SK-N-SH (cell line): Measurements from ENCODE around the gene SMIM28. TPM values are rescaled to one million over a fixed set of nuclear protein-coding genes. Genes with fewer than 3 reads are reported as not detected.

Source experiments
- CTCF ChIA-PET: fragments of 300-600, 350-600 bp; formaldehyde crosslinking; extraction: SDS; loops from one replicate; lab custom pipeline; 2021; lab: Yijun Ruan, JAX
- POLR2A ChIA-PET: fragments of 350-600 bp; sonication (Branson Sonifier 250); formaldehyde crosslinking; extraction: SDS; loops from one replicate; lab custom pipeline; 2020; ENCODE audit warnings: antibody characterized with exemption, inconsistent platforms; lab: Yijun Ruan, JAX
- DNase-seq: peaks from one replicate; pipeline ENCODE4 v3.0.0; 2012
- H2AFZ ChIP-seq: fragments of 200-600 bp; sonication (generic); 2 replicates; pipeline ENCODE4 v1.8.1; 2016; ENCODE audit warnings: antibody characterized with exemption, mild to moderate bottlenecking, low read depth
- H3F3A ChIP-seq: fragments of 200-600 bp; sonication (generic); replicated peaks from 2 replicates; pipeline ENCODE3; 2016; ENCODE audit warnings: antibody characterized with exemption, mild to moderate bottlenecking; ENCODE audit not compliant: insufficient read depth
- H3K27ac ChIP-seq, 2 experiments: fragments of 200-500 bp in 1 of 2; fragments of 200-600 bp in 1 of 2; sonication (Bioruptor generic) in 1 of 2; sonication (generic), shearing (Covaris generic) in 1 of 2; 2 replicates each; pipeline versions ENCODE4 v1.5.1 to v1.6.1; 2014 to 2016; ENCODE audit warnings: low read depth in 2 of 2, inconsistent platforms in 1 of 2, low read length in 1 of 2, mild to moderate bottlenecking in 1 of 2, mixed read lengths in 1 of 2
- H3K27me3 ChIP-seq: fragments of 200-600 bp; sonication (generic), shearing (Covaris generic); 2 replicates; pipeline ENCODE4 v1.6.1; 2016; ENCODE audit warnings: mixed run types; ENCODE audit not compliant: insufficient read depth
- H3K36me3 ChIP-seq, 2 experiments: fragments of 200-500 bp in 1 of 2; fragments of 200-600 bp in 1 of 2; sonication (Bioruptor generic) in 1 of 2; sonication (generic) in 1 of 2; replicated peaks in 1 of 2; 2 replicates each; pipeline versions ENCODE3 to v1.5.1; 2014 to 2016; ENCODE audit warnings: low read length in 1 of 2, mild to moderate bottlenecking in 1 of 2; ENCODE audit not compliant: insufficient read depth in 2 of 2, control insufficient read depth in 1 of 2
- H3K4me1 ChIP-seq, 2 experiments: fragments of 200-500 bp in 1 of 2; fragments of 200-600 bp in 1 of 2; sonication (Bioruptor generic) in 1 of 2; sonication (generic), shearing (Covaris generic) in 1 of 2; 2 replicates each; pipeline versions ENCODE4 v1.5.1 to v1.6.1; 2014 to 2016; ENCODE audit warnings: low read depth in 1 of 2, low read length in 1 of 2, mixed run types in 1 of 2; ENCODE audit not compliant: insufficient read depth in 2 of 2, control insufficient read depth in 1 of 2
- H3K4me2 ChIP-seq: fragments of 200-600 bp; sonication (generic), shearing (Covaris generic); 2 replicates; pipeline ENCODE4 v1.6.1; 2017; ENCODE audit warnings: mixed run types
- H3K4me3 ChIP-seq, 2 experiments: fragments of 200-500 bp in 1 of 2; fragments of 200-600 bp in 1 of 2; sonication (Bioruptor generic) in 1 of 2; sonication (generic), shearing (Covaris generic) in 1 of 2; 2 replicates each; pipeline versions ENCODE4 v1.5.1 to v1.8.1; 2014 to 2016; ENCODE audit warnings: low read depth in 2 of 2, inconsistent platforms in 1 of 2, low read length in 1 of 2, mild to moderate bottlenecking in 1 of 2, mixed read lengths in 1 of 2, moderate library complexity in 1 of 2
- H3K79me2 ChIP-seq: fragments of 200-600 bp; sonication (generic); 2 replicates; pipeline ENCODE4 v1.8.1; 2017; ENCODE audit warnings: mild to moderate bottlenecking; ENCODE audit not compliant: insufficient read depth
- H3K9ac ChIP-seq: fragments of 200-600 bp; sonication (generic); 2 replicates; pipeline ENCODE4 v1.6.1; 2017; ENCODE audit warnings: mixed run types
- H3K9me2 ChIP-seq: fragments of 200-600 bp; sonication (generic); 2 replicates; pipeline ENCODE4 v1.6.1; 2017; ENCODE audit warnings: mixed run types
- H3K9me3 ChIP-seq: fragments of 200-600 bp; sonication (generic); 2 replicates; pipeline ENCODE4 v1.6.1; 2017; ENCODE audit warnings: mixed run types, mild to moderate bottlenecking, moderate library complexity
- H4K20me1 ChIP-seq: fragments of 200-600 bp; sonication (generic); 2 replicates; pipeline ENCODE4 v1.6.1; 2017; ENCODE audit warnings: mild to moderate bottlenecking, mixed run types; ENCODE audit not compliant: insufficient read depth
- FOXJ3 ChIP-seq: sonication (generic); formaldehyde crosslinking; IDR thresholded peaks from 2 replicates; pipeline ENCODE4 v1.5.1; 2020; ENCODE audit warnings: mild to moderate bottlenecking, missing genetic modification reagents
- FOXM1 ChIP-seq: IDR thresholded peaks from 2 replicates; pipeline ENCODE4 v1.4.0; 2012; ENCODE audit warnings: low read depth, mild to moderate bottlenecking
- GATA2 ChIP-seq: sonication (generic); formaldehyde crosslinking; IDR thresholded peaks from 2 replicates; pipeline ENCODE4 v1.5.0; 2020; ENCODE audit warnings: mild to moderate bottlenecking, missing genetic modification reagents
- MEF2A ChIP-seq: IDR thresholded peaks from 2 replicates; pipeline ENCODE4 v1.4.0; 2012; ENCODE audit warnings: low read depth, borderline replicate concordance
- NFIC ChIP-seq: IDR thresholded peaks from 2 replicates; pipeline ENCODE4 v1.4.0; 2012; ENCODE audit warnings: borderline replicate concordance
- RCOR1 ChIP-seq: fragments of 150-350 bp; IDR thresholded peaks from 2 replicates; pipeline ENCODE4 v1.6.1; 2017; ENCODE audit warnings: antibody characterized with exemption, low read length
- RFX5 ChIP-seq: IDR thresholded peaks from 2 replicates; pipeline ENCODE4 v1.6.1; 2012; ENCODE audit warnings: mild to moderate bottlenecking, improper control_type of control experiment, low read length
- SMC3 ChIP-seq: IDR thresholded peaks from 2 replicates; pipeline ENCODE4 v1.6.1; 2012; ENCODE audit warnings: low read depth, low read length, improper control_type of control experiment
- TAF1 ChIP-seq: IDR thresholded peaks from 2 replicates; pipeline ENCODE4 v1.6.1; 2012; ENCODE audit warnings: low read depth, mild to moderate bottlenecking, low read length, moderate library complexity, borderline replicate concordance
- TEAD4 ChIP-seq: IDR thresholded peaks from 2 replicates; pipeline ENCODE4 v1.4.0; 2012; ENCODE audit warnings: mild to moderate bottlenecking, borderline replicate concordance; ENCODE audit not compliant: insufficient read depth
- YY1 ChIP-seq: IDR thresholded peaks from 2 replicates; pipeline ENCODE4 v1.4.0; 2012; ENCODE audit warnings: low read depth, mild to moderate bottlenecking
- polyA plus RNA-seq, 3 experiments: library from polyadenylated mRNA; depleted of rRNA; stranded (reverse); fragments of >200 nt; gene quantifications; 2 replicates each; pipeline ENCODE4 v1.2.3, GENCODE V29; 2012
- TF ChIP-seq, protein P1 (sequence below): IDR thresholded peaks from 2 replicates; pipeline ENCODE4 v1.4.0; 2012; ENCODE audit warnings: low read depth, borderline replicate concordance
- TF ChIP-seq, protein P2 (sequence below): IDR thresholded peaks from 2 replicates; pipeline ENCODE4 v1.6.1; 2012; ENCODE audit warnings: mild to moderate bottlenecking, low read depth, low read length, moderate library complexity
- TF ChIP-seq, protein P3 (sequence below): fragments of 150-350 bp; IDR thresholded peaks from 2 replicates; pipeline ENCODE4 v1.6.1; 2016; ENCODE audit warnings: mild to moderate bottlenecking, low read depth, low read length
- TF ChIP-seq, protein P4 (sequence below): IDR thresholded peaks from 2 replicates; pipeline ENCODE4; 2012
- TF ChIP-seq, protein P5 (sequence below): fragments of 200-600 bp; sonication (generic); IDR thresholded peaks from 2 replicates; pipeline ENCODE4 v1.6.1; 2017; ENCODE audit warnings: antibody characterized with exemption, mild to moderate bottlenecking, moderate library complexity

SMIM28 gene
- polyA plus RNA-seq, 1 of the 3 experiments (the other 2 are of a cell fraction) = not detected

DNA sequence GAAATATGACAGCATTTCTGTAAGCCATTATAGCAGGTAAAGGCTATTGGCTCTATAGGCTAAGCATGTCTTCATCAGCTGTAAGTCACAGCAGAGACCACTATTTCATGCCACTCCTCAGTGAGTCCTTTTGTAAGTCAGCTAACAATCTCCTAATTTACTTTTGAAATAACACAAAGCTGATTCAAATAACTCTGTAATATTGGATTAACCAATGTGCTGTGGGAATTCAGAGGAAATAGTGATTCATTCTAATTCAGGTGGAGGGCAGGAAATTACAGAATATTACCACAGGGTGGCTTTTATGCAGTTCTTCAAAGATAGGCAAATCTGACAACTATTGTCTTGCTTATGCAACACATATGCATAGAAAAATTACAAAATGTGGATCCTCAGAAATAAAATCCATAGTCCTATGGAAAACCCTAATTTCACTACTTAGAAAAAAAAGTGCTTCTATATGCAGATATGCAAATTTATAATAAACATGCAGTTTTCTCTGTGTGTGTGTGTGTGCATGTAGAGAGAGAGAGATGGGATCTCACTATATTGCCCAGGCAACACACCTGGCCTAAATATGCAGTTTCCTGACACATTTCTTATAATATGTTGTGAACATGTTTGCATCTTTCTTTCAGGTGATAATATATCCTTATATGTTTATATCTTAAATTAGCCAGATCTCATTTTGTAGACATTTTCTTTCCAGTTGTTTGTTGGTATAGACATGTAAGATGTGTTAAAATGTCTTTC, 4.8 kb upstream of the SMIM28 start (continued):
- TF ChIP-seq TAF1 = no peak
- no peak for TF ChIP-seq TEAD4
- no peak for TF ChIP-seq RCOR1
- no peak for TF ChIP-seq FOXJ3 (CRISPR knock-in tag)
- TF ChIP-seq, protein P1, sequence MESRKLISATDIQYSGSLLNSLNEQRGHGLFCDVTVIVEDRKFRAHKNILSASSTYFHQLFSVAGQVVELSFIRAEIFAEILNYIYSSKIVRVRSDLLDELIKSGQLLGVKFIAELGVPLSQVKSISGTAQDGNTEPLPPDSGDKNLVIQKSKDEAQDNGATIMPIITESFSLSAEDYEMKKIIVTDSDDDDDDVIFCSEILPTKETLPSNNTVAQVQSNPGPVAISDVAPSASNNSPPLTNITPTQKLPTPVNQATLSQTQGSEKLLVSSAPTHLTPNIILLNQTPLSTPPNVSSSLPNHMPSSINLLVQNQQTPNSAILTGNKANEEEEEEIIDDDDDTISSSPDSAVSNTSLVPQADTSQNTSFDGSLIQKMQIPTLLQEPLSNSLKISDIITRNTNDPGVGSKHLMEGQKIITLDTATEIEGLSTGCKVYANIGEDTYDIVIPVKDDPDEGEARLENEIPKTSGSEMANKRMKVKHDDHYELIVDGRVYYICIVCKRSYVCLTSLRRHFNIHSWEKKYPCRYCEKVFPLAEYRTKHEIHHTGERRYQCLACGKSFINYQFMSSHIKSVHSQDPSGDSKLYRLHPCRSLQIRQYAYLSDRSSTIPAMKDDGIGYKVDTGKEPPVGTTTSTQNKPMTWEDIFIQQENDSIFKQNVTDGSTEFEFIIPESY = no peak
- TF ChIP-seq, all 33 proteins: peak for 0

DNA sequence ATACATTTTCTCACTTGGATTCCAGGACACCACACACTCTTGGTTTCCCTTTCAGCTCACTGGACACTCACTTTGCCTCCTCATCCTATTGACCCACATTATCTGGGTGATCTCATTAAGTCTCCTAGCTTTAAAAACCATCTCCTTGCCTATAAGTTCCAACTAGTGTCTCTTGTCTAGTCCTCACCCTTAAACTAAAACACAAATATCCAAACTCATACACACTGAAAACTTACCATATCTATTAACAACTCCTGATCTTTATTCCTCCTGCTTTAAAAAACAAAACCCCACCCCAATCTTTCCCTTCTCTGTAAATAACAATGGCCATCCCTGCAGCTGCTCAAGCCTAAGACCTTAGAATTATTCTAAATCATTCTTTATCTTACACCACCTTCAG, 3.5 kb upstream of the SMIM28 start:
- Histone ChIP-seq H3F3A (no peaks in the 10 kb centered on the region), H3K4me3 (no peak overlapping the region), H3K4me1 (peaks cover 0 to 3% of the 10 kb centered on the region in 2 experiments; a peak in 1 of 4 replicates), H3K4me2 (no peak overlapping the region), H4K20me1 (no peaks in the 10 kb centered on the region), H3K9ac (no peak overlapping the region), H3K27ac (no peak overlapping the region), H3K9me2 (no peaks in the 10 kb centered on the region), H3K36me3 (no peaks in the 10 kb centered on the region), H3K79me2 (no peaks in the 10 kb centered on the region), H2AFZ (no peak overlapping the region), H3K27me3 (no peaks in the 10 kb centered on the region), H3K9me3 (no peaks in the 10 kb centered on the region)
- ChIA-PET POLR2A (no interaction called here), CTCF (interaction anchor here (1.2 kb wide), 1 partner anchor 258 kb away, joined by 3 read pairs; no protein-coding TSS in a partner anchor)
- DNase-seq = no peak
- TF ChIP-seq, protein P2, sequence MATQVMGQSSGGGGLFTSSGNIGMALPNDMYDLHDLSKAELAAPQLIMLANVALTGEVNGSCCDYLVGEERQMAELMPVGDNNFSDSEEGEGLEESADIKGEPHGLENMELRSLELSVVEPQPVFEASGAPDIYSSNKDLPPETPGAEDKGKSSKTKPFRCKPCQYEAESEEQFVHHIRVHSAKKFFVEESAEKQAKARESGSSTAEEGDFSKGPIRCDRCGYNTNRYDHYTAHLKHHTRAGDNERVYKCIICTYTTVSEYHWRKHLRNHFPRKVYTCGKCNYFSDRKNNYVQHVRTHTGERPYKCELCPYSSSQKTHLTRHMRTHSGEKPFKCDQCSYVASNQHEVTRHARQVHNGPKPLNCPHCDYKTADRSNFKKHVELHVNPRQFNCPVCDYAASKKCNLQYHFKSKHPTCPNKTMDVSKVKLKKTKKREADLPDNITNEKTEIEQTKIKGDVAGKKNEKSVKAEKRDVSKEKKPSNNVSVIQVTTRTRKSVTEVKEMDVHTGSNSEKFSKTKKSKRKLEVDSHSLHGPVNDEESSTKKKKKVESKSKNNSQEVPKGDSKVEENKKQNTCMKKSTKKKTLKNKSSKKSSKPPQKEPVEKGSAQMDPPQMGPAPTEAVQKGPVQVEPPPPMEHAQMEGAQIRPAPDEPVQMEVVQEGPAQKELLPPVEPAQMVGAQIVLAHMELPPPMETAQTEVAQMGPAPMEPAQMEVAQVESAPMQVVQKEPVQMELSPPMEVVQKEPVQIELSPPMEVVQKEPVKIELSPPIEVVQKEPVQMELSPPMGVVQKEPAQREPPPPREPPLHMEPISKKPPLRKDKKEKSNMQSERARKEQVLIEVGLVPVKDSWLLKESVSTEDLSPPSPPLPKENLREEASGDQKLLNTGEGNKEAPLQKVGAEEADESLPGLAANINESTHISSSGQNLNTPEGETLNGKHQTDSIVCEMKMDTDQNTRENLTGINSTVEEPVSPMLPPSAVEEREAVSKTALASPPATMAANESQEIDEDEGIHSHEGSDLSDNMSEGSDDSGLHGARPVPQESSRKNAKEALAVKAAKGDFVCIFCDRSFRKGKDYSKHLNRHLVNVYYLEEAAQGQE = no peak
- TF ChIP-seq, protein P3, sequence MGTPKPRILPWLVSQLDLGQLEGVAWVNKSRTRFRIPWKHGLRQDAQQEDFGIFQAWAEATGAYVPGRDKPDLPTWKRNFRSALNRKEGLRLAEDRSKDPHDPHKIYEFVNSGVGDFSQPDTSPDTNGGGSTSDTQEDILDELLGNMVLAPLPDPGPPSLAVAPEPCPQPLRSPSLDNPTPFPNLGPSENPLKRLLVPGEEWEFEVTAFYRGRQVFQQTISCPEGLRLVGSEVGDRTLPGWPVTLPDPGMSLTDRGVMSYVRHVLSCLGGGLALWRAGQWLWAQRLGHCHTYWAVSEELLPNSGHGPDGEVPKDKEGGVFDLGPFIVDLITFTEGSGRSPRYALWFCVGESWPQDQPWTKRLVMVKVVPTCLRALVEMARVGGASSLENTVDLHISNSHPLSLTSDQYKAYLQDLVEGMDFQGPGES = no peak
- TF ChIP-seq FOXJ3 (CRISPR knock-in tag) = no peak
- no peak for TF ChIP-seq SMC3
- TF ChIP-seq, protein P4, sequence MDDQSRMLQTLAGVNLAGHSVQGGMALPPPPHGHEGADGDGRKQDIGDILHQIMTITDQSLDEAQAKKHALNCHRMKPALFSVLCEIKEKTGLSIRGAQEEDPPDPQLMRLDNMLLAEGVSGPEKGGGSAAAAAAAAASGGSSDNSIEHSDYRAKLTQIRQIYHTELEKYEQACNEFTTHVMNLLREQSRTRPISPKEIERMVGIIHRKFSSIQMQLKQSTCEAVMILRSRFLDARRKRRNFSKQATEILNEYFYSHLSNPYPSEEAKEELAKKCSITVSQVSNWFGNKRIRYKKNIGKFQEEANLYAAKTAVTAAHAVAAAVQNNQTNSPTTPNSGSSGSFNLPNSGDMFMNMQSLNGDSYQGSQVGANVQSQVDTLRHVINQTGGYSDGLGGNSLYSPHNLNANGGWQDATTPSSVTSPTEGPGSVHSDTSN = no peak
- no peak for TF ChIP-seq YY1
- TF ChIP-seq RFX5 = no peak
- TF ChIP-seq MEF2A = no peak
- TF ChIP-seq FOXM1 = no peak
- TF ChIP-seq, protein P1 = no peak
- no peak for TF ChIP-seq NFIC
- TF ChIP-seq, protein P5, sequence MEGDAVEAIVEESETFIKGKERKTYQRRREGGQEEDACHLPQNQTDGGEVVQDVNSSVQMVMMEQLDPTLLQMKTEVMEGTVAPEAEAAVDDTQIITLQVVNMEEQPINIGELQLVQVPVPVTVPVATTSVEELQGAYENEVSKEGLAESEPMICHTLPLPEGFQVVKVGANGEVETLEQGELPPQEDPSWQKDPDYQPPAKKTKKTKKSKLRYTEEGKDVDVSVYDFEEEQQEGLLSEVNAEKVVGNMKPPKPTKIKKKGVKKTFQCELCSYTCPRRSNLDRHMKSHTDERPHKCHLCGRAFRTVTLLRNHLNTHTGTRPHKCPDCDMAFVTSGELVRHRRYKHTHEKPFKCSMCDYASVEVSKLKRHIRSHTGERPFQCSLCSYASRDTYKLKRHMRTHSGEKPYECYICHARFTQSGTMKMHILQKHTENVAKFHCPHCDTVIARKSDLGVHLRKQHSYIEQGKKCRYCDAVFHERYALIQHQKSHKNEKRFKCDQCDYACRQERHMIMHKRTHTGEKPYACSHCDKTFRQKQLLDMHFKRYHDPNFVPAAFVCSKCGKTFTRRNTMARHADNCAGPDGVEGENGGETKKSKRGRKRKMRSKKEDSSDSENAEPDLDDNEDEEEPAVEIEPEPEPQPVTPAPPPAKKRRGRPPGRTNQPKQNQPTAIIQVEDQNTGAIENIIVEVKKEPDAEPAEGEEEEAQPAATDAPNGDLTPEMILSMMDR = no peak
- no peak for TF ChIP-seq GATA2 (CRISPR knock-in tag)
- no peak for TF ChIP-seq TEAD4
